Suprapubic skin (tissue), 4 donors: Measurements from ENCODE around the gene MTMR3. TPM values are rescaled to one million over a fixed set of nuclear protein-coding genes. Genes with fewer than 3 reads are reported as not detected.

Experiments used
- DNase-seq, 2 donors: peaks; one replicate each; pipeline ENCODE4 v3.0.0-alpha.2; 2019; ENCODE audit warnings: low spot score in 2 of 2
- H3K27ac ChIP-seq: fragments of 200-600 bp; sonication (generic); one replicate; pipeline ENCODE4 v1.5.1; 2019
- H3K27me3 ChIP-seq: fragments of 200-600 bp; sonication (generic); one replicate; pipeline ENCODE4 v1.5.1; 2019
- H3K36me3 ChIP-seq: fragments of 200-600 bp; sonication (generic); one replicate; pipeline ENCODE4 v1.5.1; 2019
- H3K4me1 ChIP-seq: fragments of 200-600 bp; sonication (generic); one replicate; pipeline ENCODE4 v1.5.1; 2019
- H3K4me3 ChIP-seq: fragments of 200-600 bp; sonication (generic); one replicate; pipeline ENCODE4 v1.5.1; 2019; ENCODE audit warnings: mild to moderate bottlenecking
- H3K9me3 ChIP-seq: fragments of 200-600 bp; sonication (generic); one replicate; pipeline ENCODE4 v1.5.1; 2019
- CTCF ChIP-seq, 2 donors: fragments of 200-600 bp in 1 of 2; fragments of 450-650 bp in 1 of 2; sonication (generic) in 1 of 2; IDR thresholded peaks; one replicate each; pipeline ENCODE4 v1.5.1; 2016 to 2019; ENCODE audit warnings: antibody characterized with exemption in 2 of 2, mild to moderate bottlenecking in 1 of 2, moderate library complexity in 1 of 2
- EP300 ChIP-seq: sonication (generic); formaldehyde crosslinking; IDR thresholded peaks from one replicate; pipeline ENCODE4 v1.6.1; 2017; ENCODE audit warnings: antibody characterized with exemption
- POLR2A ChIP-seq, 2 donors: fragments of 450-650 bp; IDR thresholded peaks; one replicate each; pipeline ENCODE4 v1.6.1; 2017; ENCODE audit warnings: antibody characterized with exemption in 2 of 2, mild to moderate bottlenecking in 2 of 2, moderate library complexity in 2 of 2
- POLR2AphosphoS5 ChIP-seq, 3 donors: sonication (generic); formaldehyde crosslinking; IDR thresholded peaks; one replicate each; pipeline ENCODE4 v1.6.1; 2017; ENCODE audit warnings: antibody characterized with exemption in 3 of 3
- WGBS: methylation state at CpG from one replicate; pipeline ENCODE4 v1.1.5; 2018; 5-methylcytosine and 5-hydroxymethylcytosine counted together
- total RNA-seq, 4 donors: library from RNA; depleted of rRNA; stranded (reverse); fragments of >200 nt; gene quantifications; one replicate each; pipeline ENCODE4 v1.1.0, GENCODE V29; 2016

The MTMR3 gene
- total RNA-seq, 4 donors from 2014 or later: 57.8 to 136 (median 66.0) TPM

DNA sequence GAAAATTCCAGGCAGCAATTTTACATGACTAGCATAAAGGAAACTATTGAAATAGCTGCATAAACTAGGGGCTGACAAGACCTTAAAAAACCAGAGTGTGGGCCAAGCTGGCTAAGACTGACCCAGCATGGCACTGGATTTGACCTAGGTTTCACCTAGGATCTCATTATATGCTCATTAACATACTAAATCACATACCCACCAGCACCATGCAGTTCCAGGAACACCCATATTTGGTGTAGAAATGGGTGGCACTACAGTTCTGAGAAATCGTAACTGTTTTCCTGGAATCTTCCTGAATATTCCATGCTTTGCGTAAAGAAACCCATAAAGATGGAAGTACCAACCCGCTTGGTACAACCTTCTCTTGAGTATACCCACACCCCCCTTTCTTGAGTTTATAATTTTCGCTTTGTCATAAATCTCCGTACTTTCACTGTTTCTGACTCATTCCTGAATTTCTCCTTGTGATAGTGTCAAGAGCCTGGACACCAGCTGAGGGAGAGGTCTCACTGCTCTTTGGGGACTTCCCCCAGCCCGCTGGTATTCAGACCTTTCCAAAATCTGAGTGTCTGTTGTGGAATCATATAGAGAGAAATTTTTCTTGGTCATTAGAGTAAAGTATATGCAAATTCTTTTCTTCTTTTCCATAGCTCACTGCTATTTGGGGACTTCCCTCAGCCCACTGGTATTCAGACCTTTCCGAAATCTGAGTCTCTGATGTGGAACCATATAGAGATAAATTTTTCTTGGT lies 55.1 kb downstream of the MTMR3 start:
- TF ChIP-seq EP300: no peak
- TF ChIP-seq POLR2AphosphoS5 (IDR thresholded peaks at IDR 0.05): no peak
- no peak for TF ChIP-seq CTCF (IDR thresholded peaks at IDR 0.05)
- no peak for TF ChIP-seq POLR2A (IDR thresholded peaks at IDR 0.05)
- WGBS: 92% methylated on average over 7 of the region's 7 CpGs
- H3K27me3 ChIP-seq: no peaks in the 10 kb centered on the region
- no peak overlapping the region for H3K4me3 ChIP-seq
- no peak for DNase-seq
- no peaks in the 10 kb centered on the region for H3K36me3 ChIP-seq
- H3K4me1 ChIP-seq: peaks cover 17% of the 10 kb centered on the region
- no peaks in the 10 kb centered on the region for H3K9me3 ChIP-seq
- no peak overlapping the region for H3K27ac ChIP-seq

- Histone ChIP-seq H3K27ac (no peak overlapping the region), H3K9me3 (no peaks in the 10 kb centered on the region), H3K4me1 (peaks cover 10% of the 10 kb centered on the region), H3K4me3 (no peak overlapping the region), H3K27me3 (no peaks in the 10 kb centered on the region), H3K36me3 (no peaks in the 10 kb centered on the region)
- TF ChIP-seq POLR2AphosphoS5 (IDR thresholded peaks at IDR 0.05) (no peak), CTCF (IDR thresholded peaks at IDR 0.05) (no peak), POLR2A (IDR thresholded peaks at IDR 0.05) (no peak), EP300 (no peak)
- WGBS: 69% methylated on average over 2 of the region's 2 CpGs
- no peak for DNase-seq
These were observed 57.6 kb downstream of the MTMR3 start for GRCh38 chr22:29940526-29940925.

DNA sequence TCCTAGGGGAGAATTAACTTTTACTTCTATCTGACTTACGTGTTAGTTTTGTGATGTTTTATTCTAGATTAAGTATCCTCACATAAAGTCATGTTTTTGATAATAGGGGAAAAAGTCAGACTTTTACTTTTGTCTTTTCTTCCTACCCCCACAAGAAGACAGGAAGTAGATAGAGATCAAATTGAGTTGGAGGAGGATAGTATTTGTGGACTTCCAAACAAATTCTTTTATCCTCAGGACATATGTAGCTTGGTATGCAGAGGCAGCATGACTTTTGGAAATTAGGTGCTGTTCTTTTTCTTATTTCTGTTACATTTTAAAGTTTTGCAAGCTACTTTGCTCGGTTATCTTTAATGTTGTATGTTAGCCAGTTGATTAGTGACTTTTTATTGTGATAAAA lies 61.4 kb downstream of the MTMR3 start:
- Histone ChIP-seq H3K4me3 (no peak overlapping the region), H3K36me3 (no peaks in the 10 kb centered on the region), H3K9me3 (no peaks in the 10 kb centered on the region), H3K4me1 (peaks cover 18% of the 10 kb centered on the region), H3K27ac (no peak overlapping the region), H3K27me3 (no peaks in the 10 kb centered on the region)
- 83% methylated on average over 2 of the region's 2 CpGs for WGBS
- no peak for DNase-seq
- no peak for TF ChIP-seq POLR2A (IDR thresholded peaks at IDR 0.05)
- TF ChIP-seq POLR2AphosphoS5 (IDR thresholded peaks at IDR 0.05): no peak
- no peak for TF ChIP-seq EP300
- no peak for TF ChIP-seq CTCF (IDR thresholded peaks at IDR 0.05)

GRCh38 chr22:29945435-29945834 lies 62.5 kb downstream of the MTMR3 start:
- Histone ChIP-seq H3K4me1 (peaks cover 23% of the 10 kb centered on the region), H3K27ac (no peak overlapping the region), H3K9me3 (no peaks in the 10 kb centered on the region), H3K27me3 (no peaks in the 10 kb centered on the region), H3K36me3 (no peaks in the 10 kb centered on the region), H3K4me3 (no peak overlapping the region)
- TF ChIP-seq POLR2A (IDR thresholded peaks at IDR 0.05) (no peak), POLR2AphosphoS5 (IDR thresholded peaks at IDR 0.05) (no peak), EP300 (no peak), CTCF (IDR thresholded peaks at IDR 0.05) (no peak)
- DNase-seq: no peak
- WGBS: 76% methylated on average over 3 of the region's 3 CpGs

- Histone ChIP-seq H3K27me3 (no peaks in the 10 kb centered on the region), H3K36me3 (no peaks in the 10 kb centered on the region), H3K4me3 (no peak overlapping the region), H3K27ac (no peak overlapping the region), H3K4me1 (peaks cover 24% of the 10 kb centered on the region), H3K9me3 (no peaks in the 10 kb centered on the region)
- TF ChIP-seq CTCF (IDR thresholded peaks at IDR 0.05): no peak
- no peak for TF ChIP-seq POLR2A (IDR thresholded peaks at IDR 0.05)
- TF ChIP-seq EP300: no peak
- TF ChIP-seq POLR2AphosphoS5 (IDR thresholded peaks at IDR 0.05): no peak
- WGBS: 88% methylated on average over 2 of the region's 2 CpGs
- DNase-seq: no peak
These were observed 63.2 kb downstream of the MTMR3 start for GRCh38 chr22:29946220-29946619.
